ENCODE measurements around the gene KIF25.
A peak's percentile ranks its signal among the peaks of the same experiment; 100 is the strongest.

Gene KIF25

GRCh38 chr6:168030218-168030746, 32.8 kb downstream of the KIF25 start:
- no peak overlapping the region for H3K4me3 ChIP-seq (replicated peaks; ENCODE audit: low read depth, low read length)
- no peak for TF ChIP-seq CTCF (IDR thresholded peaks at IDR 0.05; ENCODE audit: low read depth, low read length, missing control alignments)
- DNase-seq (ENCODE audit: extremely low read depth, low read depth) = no peak

- DNase-seq (ENCODE audit: extremely low read depth, low read depth) = no peak
- no peak for TF ChIP-seq CTCF (IDR thresholded peaks at IDR 0.05; ENCODE audit: low read depth, low read length, missing control alignments)
- H3K4me3 ChIP-seq (replicated peaks; ENCODE audit: low read depth, low read length) = no peak overlapping the region
Observed at GRCh38 chr6:168030908-168031307, 33.4 kb downstream of the KIF25 start.

- DNase-seq (ENCODE audit: extremely low read depth, low read depth) = peak; percentile 73
Observed at GRCh38 chr6:168031411-168031971, 34.0 kb downstream of the KIF25 start.

GRCh38 chr6:168032005-168032760, 34.7 kb downstream of the KIF25 start:
- peak; percentile 26 for TF ChIP-seq CTCF (IDR thresholded peaks at IDR 0.05; ENCODE audit: low read depth, low read length, missing control alignments)
- DNase-seq (ENCODE audit: extremely low read depth, low read depth) = no peak

More at GRCh38 chr6:168031411-168031971, 34.0 kb downstream of the KIF25 start:
- no peak for TF ChIP-seq CTCF (IDR thresholded peaks at IDR 0.05; ENCODE audit: low read depth, low read length, missing control alignments)
- H3K4me3 ChIP-seq (replicated peaks; ENCODE audit: low read depth, low read length) = no peak overlapping the region

GRCh38 chr6:168033791-168034190, 36.3 kb downstream of the KIF25 start:
- no peak overlapping the region for H3K4me3 ChIP-seq (replicated peaks; ENCODE audit: low read depth, low read length)
- no peak for DNase-seq (ENCODE audit: extremely low read depth, low read depth)
- TF ChIP-seq CTCF (IDR thresholded peaks at IDR 0.05; ENCODE audit: low read depth, low read length, missing control alignments) = no peak

More at GRCh38 chr6:168032005-168032760, 34.7 kb downstream of the KIF25 start:
- no peak overlapping the region for H3K4me3 ChIP-seq (replicated peaks; ENCODE audit: low read depth, low read length)

- no peak for TF ChIP-seq CTCF (IDR thresholded peaks at IDR 0.05; ENCODE audit: low read depth, low read length, missing control alignments)
- DNase-seq (ENCODE audit: extremely low read depth, low read depth) = no peak
- no peak overlapping the region for H3K4me3 ChIP-seq (replicated peaks; ENCODE audit: low read depth, low read length)
Observed at GRCh38 chr6:168034537-168034936, 37.1 kb downstream of the KIF25 start.
